GM19238 (cell line): ENCODE results near the gene RXRA.

ENCODE experiments used
- DNase-seq: peaks from one replicate; pipeline ENCODE4 v3.0.0; 2011; ENCODE audit warnings: low spot score; ENCODE audit not compliant: insufficient read length

The RXRA gene

GRCh38 chr9:134466869-134467616 lies 140.8 kb downstream of the RXRA start:
- DNase-seq: no peak

- no peak for DNase-seq
These were observed 142.1 kb downstream of the RXRA start for GRCh38 chr9:134468358-134468757.

GRCh38 chr9:134469041-134469875 lies 143.0 kb downstream of the RXRA start:
- DNase-seq: no peak

- no peak for DNase-seq
These were observed 146.0 kb downstream of the RXRA start for GRCh38 chr9:134472256-134472655.

- no peak for DNase-seq
These were observed 147.1 kb downstream of the RXRA start for GRCh38 chr9:134473141-134474054.

- DNase-seq: no peak
These were observed 147.8 kb downstream of the RXRA start for GRCh38 chr9:134474055-134474370.

- DNase-seq: no peak
These were observed 148.9 kb downstream of the RXRA start for GRCh38 chr9:134475011-134475790.

- no peak for DNase-seq
These were observed 150.2 kb downstream of the RXRA start for GRCh38 chr9:134476272-134476941.

- DNase-seq: no peak
These were observed 150.7 kb downstream of the RXRA start for GRCh38 chr9:134476942-134477335.

GRCh38 chr9:134477342-134477925 lies 151.2 kb downstream of the RXRA start:
- no peak for DNase-seq

GRCh38 chr9:134477927-134478326 lies 151.7 kb downstream of the RXRA start:
- DNase-seq: no peak

GRCh38 chr9:134481762-134482161 lies 155.5 kb downstream of the RXRA start:
- DNase-seq: no peak

- DNase-seq: no peak
These were observed 156.0 kb downstream of the RXRA start for GRCh38 chr9:134482226-134482625.

- DNase-seq: no peak
These were observed 157.3 kb downstream of the RXRA start for GRCh38 chr9:134483361-134484184.

GRCh38 chr9:134484479-134484878 lies 158.2 kb downstream of the RXRA start:
- DNase-seq: no peak

- DNase-seq: no peak
These were observed 159.4 kb downstream of the RXRA start for GRCh38 chr9:134485653-134486052.

GRCh38 chr9:134486143-134486591 lies 159.9 kb downstream of the RXRA start:
- DNase-seq: no peak

- DNase-seq: no peak
These were observed 160.3 kb downstream of the RXRA start for GRCh38 chr9:134486596-134486995.
